Adrenal gland (tissue), 12 donors: Measurements from ENCODE around the gene MEIOSIN. TPM values are rescaled to one million over a fixed set of nuclear protein-coding genes. Genes with fewer than 3 reads are reported as not detected.

Experiments
- DNase-seq, 7 donors: peaks; one replicate each; pipeline ENCODE4 v3.0.0-alpha.2; 2019 to 2020
- H3K27ac ChIP-seq, 5 donors: fragments of 200-600 bp; sonication (generic) in 4 of 5; 1 replicate in 3 of 5; 2 replicates in 2 of 5; pipeline versions ENCODE4 v1.5.1 to v1.8.0; 2016 to 2020; ENCODE audit warnings: mild to moderate bottlenecking in 1 of 5
- H3K27me3 ChIP-seq: fragments of 200-600 bp; 2 replicates; pipeline ENCODE4 v1.8.0; 2021
- H3K36me3 ChIP-seq, 2 donors: fragments of 200-600 bp; replicated peaks in 1 of 2; 1 replicate in 1 of 2; 2 replicates in 1 of 2; pipeline versions ENCODE4 v1.5.1 to v1.8.0; 2018 to 2022
- H3K4me1 ChIP-seq, 2 donors: fragments of 200-600 bp; replicated peaks in 1 of 2; 1 replicate in 1 of 2; 2 replicates in 1 of 2; pipeline versions ENCODE4 v1.5.1 to v1.8.0; 2018 to 2021
- H3K4me3 ChIP-seq, 4 donors: fragments of 200-600 bp; sonication (generic) in 3 of 4; one replicate each; pipeline ENCODE4 v1.5.1; 2016 to 2018
- H3K9me3 ChIP-seq, 3 donors: fragments of 200-600 bp; sonication (generic) in 1 of 3; replicated peaks in 1 of 3; 1 replicate in 2 of 3; 2 replicates in 1 of 3; pipeline versions ENCODE4 v1.5.1 to v1.8.0; 2016 to 2021
- CTCF ChIP-seq, 6 experiments: fragments of 450-650 bp in 4 of 6; fragments of 200-600 bp in 2 of 6; sonication (generic) in 1 of 6; IDR thresholded peaks; 1 replicate in 5 of 6; 2 replicates in 1 of 6; pipeline versions ENCODE4 v1.5.1 to v1.8.0; 2016 to 2021; ENCODE audit warnings: antibody characterized with exemption in 6 of 6, mild to moderate bottlenecking in 2 of 6, moderate library complexity in 1 of 6
- POLR2A ChIP-seq, 2 donors: fragments of 450-650 bp; IDR thresholded peaks; one replicate each; pipeline ENCODE4 v1.6.1; 2017; ENCODE audit warnings: antibody characterized with exemption in 2 of 2, mild to moderate bottlenecking in 2 of 2, moderate library complexity in 1 of 2
- WGBS, 4 donors: extraction: QIAGEN DNeasy Blood & Tissue Kit in 2 of 4; methylation state at CpG; one replicate each; pipeline versions ENCODE4 v1.1.5 to v1.1.7; 2013 to 2017; 5-methylcytosine and 5-hydroxymethylcytosine counted together
- intact Hi-C, 2 donors: fragments of 100-400 bp; cut with DNase I; formaldehyde crosslinking; loops; one replicate each; pipeline versions ENCODE4 v1.14.1 to v1.15.0; 2022 to 2023
- polyA plus RNA-seq, 3 donors: library from polyadenylated mRNA; stranded (reverse); fragments of 200-250 nt in 2 of 3; fragments of 350-450 nt in 1 of 3; fragmentation: Illumina TruSeq in 1 of 3; extraction: RNeasy Lipid Tissue Mini Kit (QIAGEN cat#74804) in 1 of 3; gene quantifications; one replicate each; pipeline ENCODE4 v1.2.3, GENCODE V29; 2013 to 2014
- total RNA-seq, 9 donors: library from RNA; depleted of rRNA in 4 of 9; stranded (reverse); fragments of >200 nt in 4 of 9; fragments of 120-200 nt in 1 of 9; fragmentation: NEBNext Ultra II Directional in 1 of 9; extraction: Animal tissue kit (Norgen Biotek cat#: 25700) in 1 of 9; gene quantifications; one replicate each; pipeline versions ENCODE4 v1.1.0 to v1.2.4, GENCODE V29; 2013 to 2023
- donor health status: healthy with polysubstance abuse.
- donor health status: Bipolar disorder and iron deficiency.
- donor health status: DM: yes; HTN: yes; CAD: no.
- donor health status: DM: no; HTN: no; CAD: no.
- donor health status: DM: no; HTN: no; CAD: no.
- donor health status: DM: yes; HTN: yes; CAD: no.

MEIOSIN gene
- total and polyA plus RNA-seq, 12 donors: 0.03 to 0.06 (median 0.05) TPM; not detected in 9

GRCh38 chr19:45804140-45804958 lies 71.1 kb downstream of the MEIOSIN start:
- H3K36me3 ChIP-seq: no peaks in the 10 kb centered on the region
- DNase-seq: no peak
- intact Hi-C loops: no loop called here
- 88 to 93% (median 91%) methylated on average over 54 to 57 of the region's 57 CpGs for WGBS, 4 donors
- no peak overlapping the region for H3K27ac ChIP-seq
- no peaks in the 10 kb centered on the region for H3K9me3 ChIP-seq
- TF ChIP-seq POLR2A (IDR thresholded peaks at IDR 0.05): no peak
- peaks cover 0 to under 1% of the 10 kb centered on the region in 2 donors for H3K4me1 ChIP-seq
- no peak overlapping the region for H3K4me3 ChIP-seq
- no peaks in the 10 kb centered on the region for H3K27me3 ChIP-seq

- DNase-seq: no peak
- H3K27ac ChIP-seq: no peak overlapping the region
- no peaks in the 10 kb centered on the region for H3K9me3 ChIP-seq
- WGBS, 4 donors: 88 to 95% (median 94%) methylated on average over 8 of the region's 8 CpGs
- no peaks in the 10 kb centered on the region for H3K36me3 ChIP-seq
- H3K27me3 ChIP-seq: no peaks in the 10 kb centered on the region
- intact Hi-C loops: no loop called here
- TF ChIP-seq POLR2A (IDR thresholded peaks at IDR 0.05) (no peak), CTCF (IDR thresholded peaks at IDR 0.05) (no peak)
- H3K4me1 ChIP-seq: peaks cover 5 to 6% of the 10 kb centered on the region in 2 donors
- H3K4me3 ChIP-seq: no peak overlapping the region
Measured at GRCh38 chr19:45804959-45805230, 71.7 kb downstream of the MEIOSIN start.

- peaks cover 5 to 7% of the 10 kb centered on the region in 2 donors for H3K4me1 ChIP-seq
- H3K36me3 ChIP-seq: no peaks in the 10 kb centered on the region
- no peaks in the 10 kb centered on the region for H3K9me3 ChIP-seq
- H3K27me3 ChIP-seq: no peaks in the 10 kb centered on the region
- no peak for DNase-seq
- H3K4me3 ChIP-seq: no peak overlapping the region
- TF ChIP-seq POLR2A (IDR thresholded peaks at IDR 0.05) (no peak), CTCF (IDR thresholded peaks at IDR 0.05) (no peak)
- no peak overlapping the region for H3K27ac ChIP-seq
- intact Hi-C loops: no loop called here
Measured at GRCh38 chr19:45805719-45806118, 72.5 kb downstream of the MEIOSIN start.

- intact Hi-C loops: no loop called here
- TF ChIP-seq POLR2A (IDR thresholded peaks at IDR 0.05): no peak
- no peak for TF ChIP-seq CTCF (IDR thresholded peaks at IDR 0.05)
- Histone ChIP-seq H3K9me3 (no peaks in the 10 kb centered on the region), H3K4me1 (peaks cover 5 to 7% of the 10 kb centered on the region in 2 donors), H3K4me3 (no peak overlapping the region), H3K27me3 (no peaks in the 10 kb centered on the region), H3K36me3 (no peaks in the 10 kb centered on the region), H3K27ac (no peak overlapping the region)
- WGBS, 4 donors: 21 to 32% (median 30%) methylated on average over 7 of the region's 7 CpGs
- DNase-seq: no peak
Measured at GRCh38 chr19:45809643-45810159, 76.5 kb downstream of the MEIOSIN start.

- WGBS, 4 donors: 91 to 94% (median 94%) methylated on average over 5 to 6 of the region's 6 CpGs
- no peaks in the 10 kb centered on the region for H3K9me3 ChIP-seq
- no peak for TF ChIP-seq POLR2A (IDR thresholded peaks at IDR 0.05)
- TF ChIP-seq CTCF (IDR thresholded peaks at IDR 0.05): no peak
- peaks cover 5 to 7% of the 10 kb centered on the region in 2 donors for H3K4me1 ChIP-seq
- intact Hi-C loops: no loop called here
- H3K4me3 ChIP-seq: no peak overlapping the region
- no peak overlapping the region for H3K27ac ChIP-seq
- no peak for DNase-seq
- H3K27me3 ChIP-seq: no peaks in the 10 kb centered on the region
- no peaks in the 10 kb centered on the region for H3K36me3 ChIP-seq
Measured at GRCh38 chr19:45812297-45812696, 79.1 kb downstream of the MEIOSIN start.
